GM12878 (cell line): ENCODE data around the gene APOLD1.

Source experiments
- CBX5 ChIP-seq: sonication (generic); IDR thresholded peaks from 2 replicates; pipeline ENCODE4 v1.6.1; 2016; ENCODE audit warnings: low read depth, moderate library complexity, mild to moderate bottlenecking, inconsistent platforms
- MEF2A ChIP-seq: IDR thresholded peaks from 2 replicates; pipeline ENCODE4 v1.6.1; 2011; ENCODE audit warnings: low read depth, mild to moderate bottlenecking, low read length, moderate library complexity; ENCODE audit not compliant: insufficient read depth
- MYC ChIP-seq: IDR thresholded peaks from 2 replicates; pipeline ENCODE4 v1.6.1; 2011; ENCODE audit warnings: mild to moderate bottlenecking, low read length, moderate library complexity, inconsistent platforms; ENCODE audit not compliant: insufficient read depth, insufficient replicate concordance, insufficient read length, severe bottlenecking
- NRF1 ChIP-seq: conservative IDR thresholded peaks from 2 replicates; pipeline ENCODE4 v1.6.1; 2011; ENCODE audit warnings: mild to moderate bottlenecking, low read depth, low read length, improper control_type of control experiment
- POLR2AphosphoS5 ChIP-seq: IDR thresholded peaks from 2 replicates; pipeline ENCODE4 v1.6.1; 2011; ENCODE audit warnings: mild to moderate bottlenecking, low read length, inconsistent platforms
- TCF7 ChIP-seq: IDR thresholded peaks from 2 replicates; pipeline ENCODE4 v1.6.1; 2014; ENCODE audit warnings: antibody characterized with exemption, borderline replicate concordance

DNA sequence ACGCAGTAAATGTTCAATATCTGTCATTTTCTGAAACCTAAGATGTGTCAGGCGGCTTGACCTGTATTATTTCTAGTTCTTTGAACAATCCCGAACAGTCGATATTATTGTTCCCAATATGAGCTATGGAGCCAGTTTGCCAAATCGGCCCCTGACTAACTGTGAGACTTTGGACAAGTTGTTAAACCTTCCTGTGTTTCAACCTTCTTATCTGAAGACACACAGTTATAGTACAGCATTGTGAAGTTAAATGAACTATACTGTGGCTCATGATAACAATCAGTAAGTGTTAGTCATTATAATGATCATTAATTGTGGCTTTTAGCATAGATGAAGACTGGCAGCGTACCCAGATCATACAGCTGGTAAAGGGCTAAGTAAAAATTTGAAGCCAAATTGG lies 51.1 kb downstream of the APOLD1 start:
- TF ChIP-seq MYC (no peak), CBX5 (no peak), TCF7 (no peak), NRF1 (no peak), POLR2AphosphoS5 (no peak), MEF2A (no peak)
